DND-41 (cell line): ENCODE measurements around the gene SHC4.

Experiments used
- ATAC-seq: fragments of 200-7000 bp; cut with Tn5 transposase; 3 replicates; pipeline ENCODE4 v1.9.1; 2021; ENCODE audit warnings: low read depth; ENCODE audit not compliant: insufficient read depth
- DNase-seq: peaks from one replicate; pipeline ENCODE4 v3.0.0-alpha.2; 2020
- H2AFZ ChIP-seq: 2 replicates; pipeline ENCODE4 v1.6.0; 2012; ENCODE audit warnings: low read depth, low read length
- H3K27ac ChIP-seq: 2 replicates; pipeline ENCODE4 v1.5.1; 2012; ENCODE audit warnings: low read length, inconsistent platforms
- H3K27me3 ChIP-seq: fragments of 200-600 bp; sonication (generic); 2 replicates; pipeline ENCODE4 v1.6.0; 2012; ENCODE audit warnings: low read length, mild to moderate bottlenecking, inconsistent platforms; ENCODE audit not compliant: insufficient read depth, poor library complexity
- H3K36me3 ChIP-seq: 2 replicates; pipeline ENCODE4 v1.5.1; 2012; ENCODE audit warnings: low read length, inconsistent platforms; ENCODE audit not compliant: insufficient read depth
- H3K4me1 ChIP-seq: 2 replicates; pipeline ENCODE4 v1.5.1; 2012; ENCODE audit warnings: mild to moderate bottlenecking, low read length; ENCODE audit not compliant: insufficient read depth
- H3K4me2 ChIP-seq: 2 replicates; pipeline ENCODE4 v1.6.0; 2012; ENCODE audit warnings: mild to moderate bottlenecking, moderate library complexity, low read length, inconsistent platforms; ENCODE audit not compliant: insufficient read depth
- H3K4me3 ChIP-seq, 2 experiments: fragments of 200-600 bp in 1 of 2; shearing (Covaris generic) in 1 of 2; 2 replicates each; pipeline ENCODE4 v1.5.1; 2012 to 2016; ENCODE audit warnings: inconsistent platforms in 2 of 2, low read length in 2 of 2, mild to moderate bottlenecking in 2 of 2, low read depth in 1 of 2, moderate library complexity in 1 of 2
- H3K79me2 ChIP-seq: 2 replicates; pipeline ENCODE4 v1.6.0; 2012; ENCODE audit warnings: low read length, inconsistent platforms; ENCODE audit not compliant: insufficient read depth
- H3K9ac ChIP-seq: 2 replicates; pipeline ENCODE4 v1.6.0; 2012; ENCODE audit warnings: low read depth, mild to moderate bottlenecking, inconsistent platforms, low read length, moderate library complexity
- H3K9me3 ChIP-seq: 2 replicates; pipeline ENCODE4 v1.5.1; 2012; ENCODE audit warnings: low read length, moderate library complexity, mild to moderate bottlenecking, inconsistent platforms; ENCODE audit not compliant: insufficient read depth, severe bottlenecking
- H4K20me1 ChIP-seq: 2 replicates; pipeline ENCODE4 v1.6.0; 2012; ENCODE audit warnings: low read length; ENCODE audit not compliant: insufficient read depth
- EZH2 ChIP-seq: IDR thresholded peaks from 3 replicates; pipeline ENCODE4 v1.6.1; 2012; ENCODE audit warnings: borderline replicate concordance, low read depth, mild to moderate bottlenecking, moderate library complexity, low read length, inconsistent platforms; ENCODE audit not compliant: severe bottlenecking
- TF ChIP-seq, protein P1 (sequence below): IDR thresholded peaks from 2 replicates; pipeline ENCODE4 v1.5.1; 2012; ENCODE audit warnings: borderline replicate concordance, low read length, moderate library complexity, mild to moderate bottlenecking; ENCODE audit not compliant: poor library complexity, severe bottlenecking; ENCODE audit errors: extremely low read depth

Gene SHC4

DNA sequence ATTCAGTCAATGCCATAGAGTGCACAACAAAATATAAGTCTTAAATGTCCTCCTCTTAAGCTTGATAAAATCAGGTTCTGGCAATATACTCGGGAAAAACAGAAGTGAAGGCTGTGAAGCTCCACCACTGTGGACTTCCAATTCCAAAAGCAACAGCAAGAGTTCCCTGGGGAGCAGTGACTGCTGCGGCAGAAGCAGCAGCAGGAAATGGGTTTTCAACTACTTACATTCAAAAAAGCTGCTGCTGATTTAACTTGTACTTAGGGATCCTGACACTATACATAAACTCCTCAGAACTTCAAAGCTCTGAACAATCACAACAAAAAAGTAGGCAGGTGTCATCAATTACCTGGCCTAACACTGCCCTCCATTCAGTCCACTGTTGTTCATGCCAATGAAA, 157.6 kb downstream of the SHC4 start:
- H3K27me3 ChIP-seq: no peaks in the 10 kb centered on the region

DNA sequence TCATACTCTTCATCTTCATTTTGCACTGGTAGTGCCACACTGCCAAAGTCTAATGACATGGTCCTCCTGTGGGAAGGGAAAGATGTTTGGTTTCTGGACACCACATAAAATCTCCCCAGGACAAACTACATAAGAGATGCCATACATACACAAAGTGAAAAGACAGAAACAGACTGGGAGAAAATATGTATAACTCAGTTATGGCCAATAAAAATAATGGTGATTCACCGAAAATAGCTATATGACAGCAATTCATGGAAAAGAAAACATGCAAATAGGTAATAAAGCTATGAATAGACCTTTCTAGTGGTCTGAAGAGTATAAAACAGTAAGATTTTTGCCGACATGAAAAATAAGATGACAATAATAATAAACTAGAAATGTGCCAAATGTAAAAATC, 158.1 kb downstream of the SHC4 start:
- H3K4me3 ChIP-seq: no peak overlapping the region
- peaks cover 98% of the 10 kb centered on the region for H3K79me2 ChIP-seq
- no peak for TF ChIP-seq EZH2
- TF ChIP-seq, protein P1, sequence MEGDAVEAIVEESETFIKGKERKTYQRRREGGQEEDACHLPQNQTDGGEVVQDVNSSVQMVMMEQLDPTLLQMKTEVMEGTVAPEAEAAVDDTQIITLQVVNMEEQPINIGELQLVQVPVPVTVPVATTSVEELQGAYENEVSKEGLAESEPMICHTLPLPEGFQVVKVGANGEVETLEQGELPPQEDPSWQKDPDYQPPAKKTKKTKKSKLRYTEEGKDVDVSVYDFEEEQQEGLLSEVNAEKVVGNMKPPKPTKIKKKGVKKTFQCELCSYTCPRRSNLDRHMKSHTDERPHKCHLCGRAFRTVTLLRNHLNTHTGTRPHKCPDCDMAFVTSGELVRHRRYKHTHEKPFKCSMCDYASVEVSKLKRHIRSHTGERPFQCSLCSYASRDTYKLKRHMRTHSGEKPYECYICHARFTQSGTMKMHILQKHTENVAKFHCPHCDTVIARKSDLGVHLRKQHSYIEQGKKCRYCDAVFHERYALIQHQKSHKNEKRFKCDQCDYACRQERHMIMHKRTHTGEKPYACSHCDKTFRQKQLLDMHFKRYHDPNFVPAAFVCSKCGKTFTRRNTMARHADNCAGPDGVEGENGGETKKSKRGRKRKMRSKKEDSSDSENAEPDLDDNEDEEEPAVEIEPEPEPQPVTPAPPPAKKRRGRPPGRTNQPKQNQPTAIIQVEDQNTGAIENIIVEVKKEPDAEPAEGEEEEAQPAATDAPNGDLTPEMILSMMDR: no peak
- peak overlapping the region; percentile 60; the same call in 1 of the 2 replicates for H3K4me2 ChIP-seq
- DNase-seq: no peak
- ATAC-seq: no peak
- peaks cover 23% of the 10 kb centered on the region; the same call in 1 of the 2 replicates for H4K20me1 ChIP-seq
- H3K36me3 ChIP-seq: peaks cover 26% of the 10 kb centered on the region
- no peaks in the 10 kb centered on the region for H3K27me3 ChIP-seq
- H3K9ac ChIP-seq: no peak overlapping the region
- peaks cover 47% of the 10 kb centered on the region for H3K4me1 ChIP-seq
- H3K9me3 ChIP-seq: no peaks in the 10 kb centered on the region
- H3K27ac ChIP-seq: no peak overlapping the region
- H2AFZ ChIP-seq: no peak overlapping the region

More for the DNA sequence above, 157.6 kb downstream of the SHC4 start:
- Histone ChIP-seq H2AFZ (no peak overlapping the region), H3K27ac (peak overlapping the region; percentile 75), H3K4me1 (peaks cover 47% of the 10 kb centered on the region), H3K36me3 (peaks cover 27% of the 10 kb centered on the region), H3K9me3 (no peaks in the 10 kb centered on the region), H3K79me2 (peaks cover 95% of the 10 kb centered on the region), H3K4me2 (peak overlapping the region; percentile 60), H4K20me1 (peaks cover 22% of the 10 kb centered on the region; the same call in 1 of the 2 replicates), H3K4me3 (peak overlapping the region in 1 of 2 experiments; percentile 22; a peak in 1 of 4 replicates), H3K9ac (peak overlapping the region; percentile 13; the same call in 1 of the 2 replicates)
- no peak for TF ChIP-seq EZH2
- TF ChIP-seq, protein P1: no peak
- ATAC-seq (no peak), DNase-seq (peak; percentile 24)

DNA sequence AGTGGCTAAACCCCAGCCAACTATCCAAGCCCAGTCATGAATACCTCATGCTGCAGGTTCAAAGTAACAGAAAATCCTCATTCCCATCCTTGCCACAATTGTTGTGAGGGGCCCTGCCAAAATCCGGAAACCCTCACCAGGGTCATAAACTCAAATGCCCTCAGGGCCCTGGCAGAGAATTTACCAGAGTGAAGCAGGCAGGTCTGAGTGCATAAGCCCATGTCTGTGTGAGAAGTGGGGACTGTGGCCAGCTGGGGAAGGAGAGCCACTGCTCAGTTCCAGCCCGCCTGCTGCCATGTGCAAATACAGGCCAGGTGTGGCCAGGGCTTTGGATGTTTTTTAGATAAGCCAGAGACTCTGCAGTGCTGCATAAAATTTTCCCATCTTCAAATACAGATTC, 159.8 kb downstream of the SHC4 start:
- DNase-seq (no peak), ATAC-seq (no peak)
- Histone ChIP-seq H4K20me1 (peaks cover 23% of the 10 kb centered on the region; the same call in 1 of the 2 replicates), H3K36me3 (peaks cover 23% of the 10 kb centered on the region), H3K4me3 (no peak overlapping the region), H3K4me1 (peaks cover 33% of the 10 kb centered on the region), H2AFZ (no peak overlapping the region), H3K27me3 (no peaks in the 10 kb centered on the region), H3K79me2 (peaks cover 95% of the 10 kb centered on the region), H3K27ac (no peak overlapping the region), H3K9me3 (no peaks in the 10 kb centered on the region), H3K9ac (no peak overlapping the region), H3K4me2 (no peak overlapping the region)
- no peak for TF ChIP-seq EZH2
- TF ChIP-seq, protein P1: no peak

DNA sequence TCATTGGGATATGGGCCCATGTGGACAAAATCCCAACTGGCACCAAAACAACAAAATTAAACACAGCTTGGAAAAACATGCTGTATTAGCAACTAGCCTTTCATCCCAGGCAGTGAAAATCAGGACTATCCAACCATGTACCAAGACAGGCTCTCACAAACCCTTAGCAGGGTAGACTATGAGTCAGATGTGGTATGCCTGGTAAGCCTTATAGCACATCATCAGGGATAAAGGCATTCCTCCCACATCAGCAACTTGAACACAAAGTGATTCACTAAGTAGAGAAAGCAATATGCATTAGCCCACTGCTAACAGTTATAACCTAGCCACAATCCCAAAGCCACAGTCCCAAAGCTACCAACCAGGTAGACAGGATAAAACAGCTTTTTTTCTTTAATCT, 160.9 kb downstream of the SHC4 start:
- H3K27ac ChIP-seq: no peak overlapping the region
- peaks cover 25% of the 10 kb centered on the region for H3K36me3 ChIP-seq
- no peak for DNase-seq
- no peak overlapping the region for H3K4me2 ChIP-seq
- TF ChIP-seq EZH2: no peak
- TF ChIP-seq, protein P1: no peak
- H2AFZ ChIP-seq: no peak overlapping the region
- H3K9ac ChIP-seq: no peak overlapping the region
- ATAC-seq: no peak
- H4K20me1 ChIP-seq: peaks cover 23% of the 10 kb centered on the region; the same call in 1 of the 2 replicates
- H3K9me3 ChIP-seq: no peaks in the 10 kb centered on the region
- peaks cover 27% of the 10 kb centered on the region for H3K4me1 ChIP-seq
- no peaks in the 10 kb centered on the region for H3K27me3 ChIP-seq
- peaks cover 92% of the 10 kb centered on the region for H3K79me2 ChIP-seq
- no peak overlapping the region for H3K4me3 ChIP-seq
